Neuronal stem cell (in vitro differentiated cells): ENCODE data around the gene RMC1. TPM values are rescaled to one million over a fixed set of nuclear protein-coding genes. Genes with fewer than 3 reads are reported as not detected.
A peak's percentile ranks its signal among the peaks of the same experiment; 100 is the strongest.

ENCODE experiments used
- DNase-seq: peaks from one replicate; pipeline ENCODE4 v3.0.0-alpha.2; 2013; ENCODE audit warnings: low spot score
- H2AFZ ChIP-seq: one replicate; pipeline ENCODE4 v1.6.1; 2013; ENCODE audit warnings: mild to moderate bottlenecking, low read length, inconsistent platforms
- H2AK5ac ChIP-seq: 2 replicates; pipeline ENCODE4 v1.6.1; 2013; ENCODE audit warnings: low read depth, mild to moderate bottlenecking, inconsistent platforms, low read length, moderate library complexity, mixed read lengths
- H2BK120ac ChIP-seq: 2 replicates; pipeline ENCODE4 v1.6.1; 2013; ENCODE audit warnings: low read depth, mild to moderate bottlenecking, inconsistent platforms, low read length, moderate library complexity, mixed read lengths
- H2BK12ac ChIP-seq: one replicate; pipeline ENCODE4 v1.6.1; 2013; ENCODE audit warnings: low read length, inconsistent platforms
- H2BK15ac ChIP-seq: 2 replicates; pipeline ENCODE4 v1.6.1; 2013; ENCODE audit warnings: mild to moderate bottlenecking, low read length, inconsistent platforms, mixed read lengths
- H2BK5ac ChIP-seq: one replicate; pipeline ENCODE4 v1.6.1; 2013; ENCODE audit warnings: inconsistent platforms, mild to moderate bottlenecking, low read length, moderate library complexity
- H3K14ac ChIP-seq: one replicate; pipeline ENCODE4 v1.6.1; 2013; ENCODE audit warnings: low read length, inconsistent platforms
- H3K18ac ChIP-seq: 2 replicates; pipeline ENCODE4 v1.6.1; 2013; ENCODE audit warnings: low read length, inconsistent platforms
- H3K23ac ChIP-seq: 2 replicates; pipeline ENCODE4 v1.6.1; 2013; ENCODE audit warnings: low read depth, mild to moderate bottlenecking, mixed read lengths, low read length, inconsistent platforms; ENCODE audit not compliant: poor library complexity
- H3K27ac ChIP-seq: replicated peaks from 3 replicates; pipeline ENCODE4 v1.5.1; 2013; ENCODE audit warnings: low read length, inconsistent platforms
- H3K27me3 ChIP-seq, 3 experiments: 2 replicates each; pipeline ENCODE4 v1.6.1; 2013; ENCODE audit warnings: low read length in 3 of 3, mild to moderate bottlenecking in 2 of 3, inconsistent platforms in 1 of 3, low read depth in 1 of 3, mixed read lengths in 1 of 3, moderate library complexity in 1 of 3; ENCODE audit not compliant: control insufficient read depth in 3 of 3, insufficient read depth in 3 of 3
- H3K36me3 ChIP-seq, 2 donors: replicated peaks in 1 of 2; 2 replicates each; pipeline ENCODE4 v1.6.1; 2013; ENCODE audit warnings: low read length in 2 of 2; ENCODE audit not compliant: control insufficient read depth in 2 of 2, insufficient read depth in 2 of 2
- H3K4ac ChIP-seq: 2 replicates; pipeline ENCODE4 v1.6.1; 2013; ENCODE audit warnings: inconsistent platforms, mild to moderate bottlenecking, low read length, moderate library complexity
- H3K4me1 ChIP-seq, 2 donors: 1 replicate in 1 of 2; 2 replicates in 1 of 2; pipeline ENCODE4 v1.6.1; 2013; ENCODE audit warnings: low read length in 2 of 2, low read depth in 1 of 2; ENCODE audit not compliant: control insufficient read depth in 2 of 2, insufficient read depth in 1 of 2
- H3K4me2 ChIP-seq: one replicate; pipeline ENCODE4 v1.6.1; 2013; ENCODE audit warnings: mild to moderate bottlenecking, low read length, inconsistent platforms; ENCODE audit not compliant: insufficient read depth, poor library complexity, severe bottlenecking
- H3K4me3 ChIP-seq, 2 donors: 2 replicates each; pipeline ENCODE4 v1.5.1; 2013; ENCODE audit warnings: low read length in 2 of 2, mild to moderate bottlenecking in 2 of 2, inconsistent platforms in 1 of 2, moderate library complexity in 1 of 2
- H3K79me1 ChIP-seq: one replicate; pipeline ENCODE4 v1.6.1; 2013; ENCODE audit warnings: low read depth, mild to moderate bottlenecking, inconsistent platforms, low read length, moderate library complexity
- H3K9ac ChIP-seq: one replicate; pipeline ENCODE4 v1.6.1; 2013; ENCODE audit warnings: mild to moderate bottlenecking, low read depth, low read length, inconsistent platforms; ENCODE audit not compliant: poor library complexity
- H3K9me3 ChIP-seq, 2 donors: replicated peaks in 1 of 2; 2 replicates each; pipeline versions ENCODE3 to v1.6.1; 2013; ENCODE audit warnings: low read length in 2 of 2, mild to moderate bottlenecking in 2 of 2, inconsistent platforms in 1 of 2, low read depth in 1 of 2, mixed read lengths in 1 of 2, moderate library complexity in 1 of 2; ENCODE audit not compliant: control insufficient read depth in 2 of 2, insufficient read depth in 1 of 2
- H4K8ac ChIP-seq: one replicate; pipeline ENCODE4 v1.6.1; 2013; ENCODE audit warnings: low read depth, mild to moderate bottlenecking, inconsistent platforms, low read length, moderate library complexity
- H4K91ac ChIP-seq: one replicate; pipeline ENCODE4 v1.6.1; 2013; ENCODE audit warnings: low read length, low read depth, mild to moderate bottlenecking, inconsistent platforms; ENCODE audit not compliant: poor library complexity
- WGBS, 2 donors: extraction: QIAGEN DNeasy Blood & Tissue Kit; methylation state at CpG; one replicate each; pipeline ENCODE4 v1.1.7; 2013; ENCODE audit warnings: missing lambda C conversion rate in 2 of 2, mixed read lengths in 1 of 2; ENCODE audit not compliant: insufficient read length in 2 of 2, insufficient replicate concordance in 1 of 2; ENCODE audit errors: extremely low coverage in 2 of 2; 5-methylcytosine and 5-hydroxymethylcytosine counted together
- polyA plus RNA-seq, 2 experiments: library from polyadenylated mRNA; stranded (reverse); fragments of 200-250 nt; gene quantifications; one replicate each; pipeline ENCODE4 v1.2.3, GENCODE V29; 2013

The RMC1 gene
- 22.7 TPM for polyA plus RNA-seq (2013, experiment 1 of 2)
- polyA plus RNA-seq (2013, experiment 2 of 2) = 20.9 TPM

DNA sequence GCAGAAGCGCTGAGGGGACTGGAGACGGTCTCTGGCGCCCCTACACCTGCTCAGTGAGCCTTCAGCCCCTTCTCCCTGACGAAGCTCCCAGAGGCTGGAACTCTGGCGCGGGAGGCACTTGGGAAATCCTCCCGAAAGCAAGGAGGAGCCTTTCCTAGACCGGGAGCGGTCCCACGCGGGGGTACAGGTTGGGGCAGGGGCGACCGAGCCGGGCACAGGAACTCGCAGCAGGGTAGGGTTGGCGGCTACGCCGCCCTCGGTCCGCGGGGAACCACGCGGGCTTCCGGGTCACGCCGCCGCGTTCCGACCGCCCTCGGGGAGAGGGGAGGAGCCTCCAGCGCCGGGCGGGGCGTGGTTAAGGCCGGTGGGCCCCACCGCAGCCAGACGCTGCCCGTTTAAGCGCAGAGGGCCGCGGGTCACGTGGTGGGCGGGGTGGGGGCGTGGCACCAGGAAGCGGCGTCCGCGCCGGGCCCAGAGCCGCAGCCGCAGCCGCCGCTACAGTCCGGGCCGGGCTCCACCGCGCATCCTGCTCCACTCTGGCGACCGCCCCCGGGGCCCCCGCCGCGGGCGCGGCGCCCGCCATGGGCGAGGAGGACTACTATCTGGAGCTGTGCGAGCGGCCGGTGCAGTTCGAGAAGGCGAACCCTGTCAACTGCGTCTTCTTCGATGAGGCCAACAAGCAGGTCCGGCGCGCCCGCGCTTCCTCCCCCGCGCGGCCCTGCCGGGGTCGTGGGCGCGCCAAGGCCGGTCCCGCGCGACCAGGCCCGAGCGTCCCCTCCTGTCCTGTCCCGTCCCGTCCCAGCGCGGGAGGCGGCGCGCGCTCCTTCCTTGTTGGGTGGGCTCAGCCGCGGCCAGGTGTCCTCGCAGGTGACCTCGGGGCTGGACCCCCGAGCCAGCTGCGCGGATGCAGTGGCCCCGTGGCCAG lies at the start of gene RMC1:
Gene RMC1, plus strand, starts transcription at position 474 of the 925 bp plus-strand sequence. Its CDS starts 108 bp downstream, at position 582.
- Histone ChIP-seq H3K9me3 (no peaks in the 10 kb centered on the region), H2BK120ac (peak within 1 kb of the TSS; percentile 93), H3K18ac (peak within 1 kb of the TSS; percentile 99), H2AK5ac (no peak within 1 kb of the TSS), H3K23ac (peak within 1 kb of the TSS; percentile 68), H3K36me3 (peaks cover 5 to 23% of the 10 kb centered on the region in 2 donors), H3K4me3 (peak within 1 kb of the TSS; percentile 62 to 99), H3K9ac (peak within 1 kb of the TSS; percentile 92), H2BK5ac (no peak within 1 kb of the TSS), H3K4me2 (peak within 1 kb of the TSS; percentile 97), H3K4ac (no peak within 1 kb of the TSS), H4K91ac (no peak within 1 kb of the TSS), H3K27ac (peak within 1 kb of the TSS; percentile 88), H4K8ac (peak within 1 kb of the TSS; percentile 93), H3K4me1 (peaks cover 6 to 10% of the 10 kb centered on the region in 2 donors), H2AFZ (peak within 1 kb of the TSS; percentile 99), H3K27me3 (no peaks in the 10 kb centered on the region), H3K79me1 (no peaks in the 10 kb centered on the region), H2BK15ac (no peak within 1 kb of the TSS), H2BK12ac (no peak within 1 kb of the TSS), H3K14ac (no peak within 1 kb of the TSS)
- WGBS, 2 donors = no CpG with 5 or more reads among the region's 110 CpGs
- DNase-seq = peak; percentile 93

DNA sequence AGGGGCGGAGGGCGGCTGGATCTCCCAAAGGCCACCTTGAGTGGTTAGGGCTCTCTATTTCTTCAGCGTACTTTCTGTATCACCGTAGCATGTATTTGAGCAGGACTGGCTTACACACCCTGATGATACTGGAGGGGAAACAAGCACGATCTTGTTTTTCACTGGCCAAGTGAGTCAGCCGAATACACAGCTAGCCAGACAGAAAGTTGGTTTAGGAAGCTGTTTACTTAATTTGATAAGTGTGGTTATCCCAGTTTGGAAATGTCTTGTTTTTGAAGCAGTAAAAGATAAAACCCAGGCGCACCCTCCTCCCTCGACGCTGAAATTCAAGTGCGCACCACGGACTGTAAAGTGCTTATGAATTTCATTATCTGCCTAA lies 49.6 kb upstream of the RMC1 start:
- Histone ChIP-seq H3K9ac (peak overlapping the region; percentile 91), H3K4me3 (peak overlapping the region; percentile 94 to 97), H2BK15ac (no peak overlapping the region), H3K4ac (no peak overlapping the region), H4K8ac (no peak overlapping the region), H3K18ac (no peak overlapping the region), H3K27me3 (no peaks in the 10 kb centered on the region), H3K79me1 (peaks cover 4% of the 10 kb centered on the region), H2AFZ (peak overlapping the region; percentile 91), H2BK5ac (no peak overlapping the region), H3K14ac (no peak overlapping the region), H3K9me3 (no peaks in the 10 kb centered on the region), H2AK5ac (no peak overlapping the region), H3K27ac (no peak overlapping the region), H3K4me2 (peak overlapping the region; percentile 75), H3K4me1 (peaks cover 0 to 5% of the 10 kb centered on the region in 2 donors), H3K36me3 (peaks cover 0 to 15% of the 10 kb centered on the region in 2 donors), H3K23ac (no peak overlapping the region), H4K91ac (no peak overlapping the region), H2BK120ac (no peak overlapping the region), H2BK12ac (no peak overlapping the region)
- WGBS, 2 donors = no CpG with 5 or more reads among the region's 11 CpGs
- no peak for DNase-seq

DNA sequence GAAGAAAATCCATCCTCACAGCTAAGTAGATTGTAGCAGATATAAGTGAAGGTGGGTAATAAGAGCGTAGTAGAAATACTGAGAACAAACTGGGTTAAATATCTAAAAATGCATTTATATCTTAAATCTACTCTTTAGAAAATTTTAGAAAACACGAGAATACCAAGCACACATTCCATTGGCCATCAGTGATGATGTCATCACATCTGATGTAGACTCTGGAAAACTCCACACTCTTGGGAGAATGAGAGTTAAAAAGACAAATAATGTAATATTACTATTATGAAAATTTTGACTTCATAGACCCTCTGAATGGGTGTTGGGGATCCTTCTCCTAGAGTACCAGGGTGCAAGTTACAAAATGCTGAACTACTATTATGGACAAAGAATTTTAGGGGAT lies 46.5 kb upstream of the RMC1 start:
- H3K27ac ChIP-seq = no peak overlapping the region
- H4K91ac ChIP-seq = no peak overlapping the region
- WGBS, 2 donors = no CpG with 5 or more reads among the region's 2 CpGs
- no peak for DNase-seq
- no peak overlapping the region for H2AFZ ChIP-seq
- H3K27me3 ChIP-seq = no peaks in the 10 kb centered on the region
- H2BK12ac ChIP-seq = no peak overlapping the region
- peaks cover 0 to 19% of the 10 kb centered on the region in 2 donors for H3K36me3 ChIP-seq
- no peak overlapping the region for H3K4me3 ChIP-seq
- no peak overlapping the region for H3K23ac ChIP-seq
- H3K4me2 ChIP-seq = no peak overlapping the region
- H4K8ac ChIP-seq = no peak overlapping the region
- H3K9ac ChIP-seq = no peak overlapping the region
- no peak overlapping the region for H3K18ac ChIP-seq
- no peak overlapping the region for H3K4ac ChIP-seq
- no peak overlapping the region for H2AK5ac ChIP-seq
- no peaks in the 10 kb centered on the region for H3K9me3 ChIP-seq
- H3K4me1 ChIP-seq = peaks cover 0 to 5% of the 10 kb centered on the region in 2 donors
- H2BK120ac ChIP-seq = no peak overlapping the region
- H3K79me1 ChIP-seq = peaks cover 4% of the 10 kb centered on the region
- H2BK5ac ChIP-seq = no peak overlapping the region
- H2BK15ac ChIP-seq = no peak overlapping the region
- no peak overlapping the region for H3K14ac ChIP-seq

DNA sequence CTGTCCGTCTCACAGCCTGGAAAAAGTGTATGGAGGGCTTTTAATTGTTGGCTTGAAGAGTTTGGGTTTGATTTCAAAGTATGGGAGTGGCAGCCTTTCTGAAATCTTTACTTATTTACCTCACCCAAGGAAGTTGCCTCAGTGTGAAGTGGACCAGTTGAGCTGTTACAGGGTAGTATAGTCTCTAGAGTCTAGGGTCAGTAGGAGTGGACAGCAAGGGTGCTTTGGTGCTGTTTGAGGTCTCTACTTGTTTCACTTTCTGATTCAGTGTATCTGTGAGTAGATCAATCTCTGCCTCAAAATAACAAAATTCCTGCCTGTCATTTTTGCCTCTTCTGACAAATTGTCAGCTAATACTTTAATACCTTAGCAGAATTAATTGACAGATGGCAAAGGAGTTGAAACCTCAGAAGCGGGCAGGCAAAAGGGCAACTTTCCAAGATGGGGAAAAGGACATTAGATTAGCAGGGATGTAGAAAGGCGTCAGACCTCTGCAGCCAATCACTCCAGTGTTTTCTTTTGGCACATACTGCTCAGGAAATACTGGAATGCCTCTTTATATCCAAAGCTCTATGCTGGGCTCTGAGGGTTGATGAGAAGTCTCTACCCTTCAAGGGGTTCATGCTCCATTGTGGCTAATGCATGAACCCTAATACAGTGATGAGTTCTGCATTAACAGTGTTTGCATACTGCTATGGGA lies 44.3 kb upstream of the RMC1 start:
- no peak overlapping the region for H3K4me2 ChIP-seq
- no peaks in the 10 kb centered on the region for H3K9me3 ChIP-seq
- H3K27me3 ChIP-seq = no peaks in the 10 kb centered on the region
- H3K79me1 ChIP-seq = no peaks in the 10 kb centered on the region
- peaks cover 0 to under 1% of the 10 kb centered on the region in 2 donors for H3K4me1 ChIP-seq
- peaks cover 4 to 39% of the 10 kb centered on the region in 2 donors for H3K36me3 ChIP-seq
- DNase-seq = no peak
- no peak overlapping the region for H3K9ac ChIP-seq
- H2AK5ac ChIP-seq = no peak overlapping the region
- H2BK12ac ChIP-seq = no peak overlapping the region
- H3K14ac ChIP-seq = no peak overlapping the region
- H2BK5ac ChIP-seq = no peak overlapping the region
- no peak overlapping the region for H4K8ac ChIP-seq
- no peak overlapping the region for H3K4ac ChIP-seq
- no peak overlapping the region for H2BK120ac ChIP-seq
- H3K23ac ChIP-seq = no peak overlapping the region
- H2AFZ ChIP-seq = no peak overlapping the region
- no peak overlapping the region for H3K4me3 ChIP-seq
- H3K18ac ChIP-seq = no peak overlapping the region
- H2BK15ac ChIP-seq = no peak overlapping the region
- H3K27ac ChIP-seq = no peak overlapping the region
- H4K91ac ChIP-seq = no peak overlapping the region
- WGBS, 2 donors = no CpG with 5 or more reads among the region's 3 CpGs
